ENCODE data around the gene SSNA1. TPM values are rescaled to one million over a fixed set of nuclear protein-coding genes. Genes with fewer than 3 reads are reported as not detected.

The SSNA1 gene
- total RNA-seq, 2 donors from 2014 or later = 67.1 to 72.0 TPM

DNA sequence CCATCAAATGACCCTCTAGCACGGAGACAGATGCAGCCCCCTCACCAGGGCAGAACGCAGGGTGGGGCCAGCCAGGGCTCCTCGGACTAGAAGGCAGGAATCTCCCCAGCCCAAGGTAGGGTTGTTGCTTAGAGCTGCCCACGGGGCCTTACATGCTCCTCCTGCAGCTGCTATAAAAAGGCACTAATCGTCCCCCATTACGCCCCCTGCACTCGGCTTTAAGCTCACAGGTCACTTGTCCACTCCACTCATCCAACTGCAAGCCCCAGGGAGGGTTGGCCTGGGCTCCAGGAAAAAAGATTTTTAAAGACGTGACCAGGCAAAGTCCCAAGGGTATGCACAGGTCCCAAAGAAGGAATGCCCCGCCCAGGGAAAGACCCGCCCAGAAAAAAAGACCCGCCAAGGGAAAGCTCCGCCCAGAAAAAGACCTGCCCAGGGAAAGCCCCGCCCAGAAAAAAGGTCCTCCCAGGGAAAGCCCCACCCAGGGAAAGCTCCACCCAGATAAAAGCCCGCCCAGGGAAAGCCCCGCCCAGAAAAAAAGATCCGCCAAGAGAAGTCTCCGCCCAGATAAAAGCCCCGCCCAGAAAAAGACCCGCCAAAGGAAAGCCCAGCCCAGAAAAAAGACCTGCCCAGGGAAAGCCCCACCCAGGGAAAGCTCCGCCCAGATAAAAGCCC lies 38.4 kb upstream of the SSNA1 start:
- no peaks in the 10 kb centered on the region for H3K9me3 ChIP-seq
- peaks cover 0 to 4% of the 10 kb centered on the region in 2 donors for H3K27me3 ChIP-seq
- TF ChIP-seq, protein P1, sequence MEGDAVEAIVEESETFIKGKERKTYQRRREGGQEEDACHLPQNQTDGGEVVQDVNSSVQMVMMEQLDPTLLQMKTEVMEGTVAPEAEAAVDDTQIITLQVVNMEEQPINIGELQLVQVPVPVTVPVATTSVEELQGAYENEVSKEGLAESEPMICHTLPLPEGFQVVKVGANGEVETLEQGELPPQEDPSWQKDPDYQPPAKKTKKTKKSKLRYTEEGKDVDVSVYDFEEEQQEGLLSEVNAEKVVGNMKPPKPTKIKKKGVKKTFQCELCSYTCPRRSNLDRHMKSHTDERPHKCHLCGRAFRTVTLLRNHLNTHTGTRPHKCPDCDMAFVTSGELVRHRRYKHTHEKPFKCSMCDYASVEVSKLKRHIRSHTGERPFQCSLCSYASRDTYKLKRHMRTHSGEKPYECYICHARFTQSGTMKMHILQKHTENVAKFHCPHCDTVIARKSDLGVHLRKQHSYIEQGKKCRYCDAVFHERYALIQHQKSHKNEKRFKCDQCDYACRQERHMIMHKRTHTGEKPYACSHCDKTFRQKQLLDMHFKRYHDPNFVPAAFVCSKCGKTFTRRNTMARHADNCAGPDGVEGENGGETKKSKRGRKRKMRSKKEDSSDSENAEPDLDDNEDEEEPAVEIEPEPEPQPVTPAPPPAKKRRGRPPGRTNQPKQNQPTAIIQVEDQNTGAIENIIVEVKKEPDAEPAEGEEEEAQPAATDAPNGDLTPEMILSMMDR (IDR thresholded peaks at IDR 0.05) = no peak
- H3K4me3 ChIP-seq = no peak overlapping the region
- DNase-seq (ENCODE audit: low spot score) = no peak
- no peaks in the 10 kb centered on the region for H3K36me3 ChIP-seq
- H3K4me1 ChIP-seq = no peaks in the 10 kb centered on the region
- H3K27ac ChIP-seq = no peak overlapping the region

DNA sequence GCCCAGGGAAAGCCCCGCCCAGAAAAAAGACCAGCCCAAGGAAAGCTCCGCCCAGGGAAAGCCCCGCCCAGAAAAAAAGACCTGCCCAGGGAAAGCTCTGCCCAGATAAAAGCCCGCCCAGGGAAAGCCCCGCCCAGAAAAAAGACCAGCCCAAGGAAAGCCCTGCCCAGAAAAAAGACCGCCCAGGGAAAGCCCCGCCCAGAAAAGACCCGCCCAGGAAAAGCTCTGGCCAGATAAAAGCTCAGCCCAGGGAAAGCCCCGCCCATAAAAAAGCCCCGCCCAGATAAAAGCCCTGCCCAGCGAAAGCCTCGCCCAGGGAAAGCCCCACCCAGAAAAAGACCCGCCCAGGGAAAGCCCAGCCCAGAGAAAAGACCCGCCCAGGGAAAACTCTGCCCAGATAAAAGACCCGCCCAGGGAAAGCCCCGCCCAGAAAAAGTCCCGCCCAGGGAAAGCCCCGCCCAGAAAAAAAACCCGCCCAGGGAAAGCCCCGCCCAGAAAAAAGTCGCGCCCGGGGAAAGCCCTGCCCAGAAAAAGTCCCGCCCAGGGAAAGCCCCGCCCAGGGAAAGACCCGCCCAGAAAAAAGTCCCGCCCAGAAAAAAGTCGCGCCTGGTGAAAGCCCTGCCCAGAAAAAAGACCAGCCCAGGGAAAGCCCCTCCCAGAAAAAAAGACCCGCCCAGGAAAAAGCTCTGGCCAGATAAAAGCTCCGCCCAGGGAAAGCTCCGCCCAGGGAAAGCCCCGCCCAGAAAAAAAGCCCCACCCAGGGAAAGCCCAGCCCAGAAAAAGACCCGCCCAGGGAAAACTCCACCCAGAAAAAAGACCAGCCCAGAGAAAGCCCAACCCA lies 37.6 kb upstream of the SSNA1 start:
- Histone ChIP-seq H3K36me3 (no peaks in the 10 kb centered on the region), H3K27ac (no peak overlapping the region), H3K27me3 (peaks cover 0 to 4% of the 10 kb centered on the region in 2 donors), H3K4me1 (no peaks in the 10 kb centered on the region), H3K9me3 (no peaks in the 10 kb centered on the region), H3K4me3 (no peak overlapping the region)
- DNase-seq (ENCODE audit: low spot score) = no peak
- TF ChIP-seq, protein P1 (IDR thresholded peaks at IDR 0.05) = no peak

DNA sequence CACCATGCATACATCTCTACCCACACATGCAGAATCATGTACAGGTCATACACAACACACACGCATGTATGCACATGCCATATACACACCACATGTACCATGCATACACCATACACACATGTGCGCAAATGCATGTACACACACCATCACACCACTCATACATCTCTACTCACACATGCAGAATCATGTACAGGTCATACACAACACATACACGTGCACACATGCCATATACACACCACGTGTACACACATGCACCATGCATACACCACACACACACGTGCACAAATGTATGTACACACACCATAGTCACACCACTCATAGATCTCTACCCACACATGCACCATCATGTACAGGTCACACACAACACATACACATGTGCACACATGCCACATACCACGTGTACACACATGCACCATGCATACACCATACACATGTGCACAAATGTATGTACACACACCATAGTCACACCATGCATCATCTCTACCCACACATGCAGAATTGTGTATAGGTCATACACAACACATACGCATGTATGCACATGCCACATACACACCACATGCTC lies 35.6 kb upstream of the SSNA1 start:
- H3K27me3 ChIP-seq = no peaks in the 10 kb centered on the region
- no peaks in the 10 kb centered on the region for H3K9me3 ChIP-seq
- TF ChIP-seq, protein P1 (IDR thresholded peaks at IDR 0.05) = no peak
- H3K36me3 ChIP-seq = no peaks in the 10 kb centered on the region
- no peak overlapping the region for H3K4me3 ChIP-seq
- peaks cover 0 to 11% of the 10 kb centered on the region in 2 donors for H3K4me1 ChIP-seq
- H3K27ac ChIP-seq = no peak overlapping the region
- DNase-seq (ENCODE audit: low spot score) = no peak

DNA sequence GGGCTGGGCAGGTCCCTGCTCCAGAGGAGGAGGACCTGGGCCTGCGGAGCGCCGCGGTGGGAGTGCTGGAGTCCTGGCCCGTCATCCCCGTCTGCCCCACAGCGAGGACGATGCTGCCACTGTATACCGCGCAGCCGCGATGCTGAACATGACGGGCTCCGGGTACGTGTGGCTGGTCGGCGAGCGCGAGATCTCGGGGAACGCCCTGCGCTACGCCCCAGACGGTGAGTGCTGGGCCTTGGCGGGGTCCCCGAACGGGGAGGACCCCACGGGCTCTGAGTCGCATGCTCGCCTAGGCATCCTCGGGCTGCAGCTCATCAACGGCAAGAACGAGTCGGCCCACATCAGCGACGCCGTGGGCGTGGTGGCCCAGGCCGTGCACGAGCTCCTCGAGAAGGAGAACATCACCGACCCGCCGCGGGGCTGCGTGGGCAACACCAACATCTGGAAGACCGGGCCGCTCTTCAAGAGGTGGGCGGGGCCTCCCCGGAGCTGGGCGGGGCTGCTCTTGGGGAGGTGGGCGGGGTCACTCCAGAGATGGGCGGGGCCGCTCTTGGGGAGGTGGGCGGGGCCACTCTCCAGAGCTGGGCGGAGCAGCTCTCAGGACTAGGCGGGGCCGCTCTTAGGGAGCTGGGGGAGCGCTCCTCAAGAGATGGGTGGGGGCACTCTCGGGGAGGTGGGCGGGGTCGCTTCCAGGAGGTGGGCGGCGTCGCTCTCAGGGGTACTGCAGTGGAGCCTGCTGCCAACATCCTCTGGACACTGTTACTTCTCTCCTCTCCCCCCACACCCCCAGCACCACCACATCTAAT lies 31.7 kb upstream of the SSNA1 start:
- TF ChIP-seq, protein P1 (IDR thresholded peaks at IDR 0.05) = no peak
- peaks cover 0 to 18% of the 10 kb centered on the region in 2 donors for H3K4me1 ChIP-seq
- H3K36me3 ChIP-seq = no peaks in the 10 kb centered on the region
- H3K27me3 ChIP-seq = peaks cover 13 to 24% of the 10 kb centered on the region in 2 donors
- DNase-seq (ENCODE audit: low spot score) = no peak
- H3K27ac ChIP-seq = no peak overlapping the region
- peak overlapping the region in 1 of 2 donors; percentile 16 for H3K4me3 ChIP-seq
- no peaks in the 10 kb centered on the region for H3K9me3 ChIP-seq

DNA sequence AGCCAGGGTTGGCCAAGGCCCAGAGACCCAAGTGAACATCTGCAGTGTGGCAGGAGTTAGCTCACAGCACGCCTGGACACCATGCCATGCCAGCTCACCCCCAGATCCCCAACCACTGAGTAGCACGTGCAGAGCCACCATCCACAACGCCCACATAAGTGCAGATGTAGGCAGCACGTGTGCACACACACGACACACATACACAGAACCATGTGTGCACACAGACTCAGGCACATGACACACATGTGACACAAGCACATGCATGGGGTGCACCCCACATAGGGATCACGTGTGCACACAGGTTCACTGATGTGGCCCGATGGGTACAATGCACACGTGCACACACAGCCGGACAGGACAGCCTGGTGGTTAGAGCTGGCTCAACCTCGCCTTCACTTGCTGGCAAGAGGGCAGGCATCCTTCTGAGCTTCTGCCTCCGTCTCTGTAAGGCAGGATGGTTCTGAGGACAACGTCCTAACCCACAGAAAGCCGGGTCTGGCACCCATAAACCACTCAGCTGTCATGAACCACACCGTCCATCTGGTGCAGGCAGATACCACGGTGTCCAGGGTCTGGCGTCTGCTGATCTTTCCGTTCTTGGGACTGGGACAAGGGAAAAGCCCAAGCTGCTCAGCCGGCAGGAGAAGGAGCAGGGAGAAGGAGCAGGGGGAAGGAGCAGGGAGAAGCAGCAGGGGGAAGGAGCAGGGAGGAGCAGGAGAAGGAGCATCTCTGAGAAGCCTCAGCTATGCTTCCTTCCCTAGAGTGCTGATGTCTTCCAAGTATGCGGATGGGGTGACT lies 30.7 kb upstream of the SSNA1 start:
- Histone ChIP-seq H3K4me1 (peaks cover 0 to 29% of the 10 kb centered on the region in 2 donors), H3K9me3 (no peaks in the 10 kb centered on the region), H3K4me3 (no peak overlapping the region), H3K27me3 (peaks cover 13 to 34% of the 10 kb centered on the region in 2 donors), H3K27ac (no peak overlapping the region), H3K36me3 (no peaks in the 10 kb centered on the region)
- DNase-seq (ENCODE audit: low spot score) = no peak
- TF ChIP-seq, protein P1 (IDR thresholded peaks at IDR 0.05) = no peak
